Pancreas (tissue), 10 donors: ENCODE results near the gene SLC35F5. TPM values are rescaled to one million over a fixed set of nuclear protein-coding genes. Genes with fewer than 3 reads are reported as not detected.
"Not testable (repeated sequence)": the region's sequence is repeated elsewhere in the genome, so short reads cannot be mapped to it uniquely, and the experiment has no call there.

Experiments used
- ATAC-seq, 4 donors: fragments of 200-7000 bp; cut with Tn5 transposase; one replicate each; pipeline versions ENCODE4 v1.8.0 to v1.9.1; 2020; ENCODE audit warnings: mild to moderate bottlenecking in 4 of 4, moderate library complexity in 4 of 4
- DNase-seq, 6 donors: peaks; one replicate each; pipeline ENCODE4 v3.0.0-alpha.2; 2020
- FAIRE-seq: peaks from 2 replicates; lab custom pipeline; 2012; peaks lifted over from hg19 to GRCh38; lab: Jason Lieb, UNC
- H3K27ac ChIP-seq, 4 donors: fragments of 200-600 bp; sonication (generic); 1 replicate in 3 of 4; 2 replicates in 1 of 4; pipeline versions ENCODE4 v1.5.0 to v1.8.0; 2020
- H3K27me3 ChIP-seq, 4 donors: fragments of 200-600 bp; one replicate each; pipeline ENCODE4 v1.8.0; 2021
- H3K36me3 ChIP-seq, 3 donors: fragments of 200-600 bp; sonication (generic) in 1 of 3; one replicate each; pipeline versions ENCODE4 v1.5.0 to v1.8.0; 2020 to 2021
- H3K4me1 ChIP-seq, 3 donors: fragments of 200-600 bp; one replicate each; pipeline ENCODE4 v1.8.0; 2021
- H3K4me3 ChIP-seq, 4 donors: fragments of 200-600 bp; sonication (generic) in 2 of 4; one replicate each; pipeline versions ENCODE4 v1.5.0 to v1.8.0; 2020 to 2021
- H3K9me3 ChIP-seq, 4 donors: fragments of 200-600 bp; one replicate each; pipeline ENCODE4 v1.8.0; 2021
- WGBS, 2 donors: extraction: QIAGEN DNeasy Blood & Tissue Kit; methylation state at CpG; one replicate each; pipeline ENCODE4 v1.1.7; 2013; 5-methylcytosine and 5-hydroxymethylcytosine counted together
- intact Hi-C, 3 donors: fragments of 100-400 bp; cut with DNase I; formaldehyde crosslinking; loops; one replicate each; pipeline versions ENCODE4 v1.11.1 to v1.14.2; 2022
- polyA plus RNA-seq, 2 donors: library from polyadenylated mRNA; stranded (reverse); fragments of 200-250 nt; gene quantifications; one replicate each; pipeline ENCODE4 v1.2.3, GENCODE V29; 2013
- total RNA-seq, 6 donors: library from RNA; stranded (reverse); fragmentation: NEBNext Ultra II Directional in 4 of 6; extraction: Animal tissue kit (Norgen Biotek cat#: 25700) in 4 of 6; gene quantifications; one replicate each; pipeline versions ENCODE4 v1.2.1 to v1.2.4, GENCODE V29; 2021 to 2023
- TF ChIP-seq, protein P1 (sequence below), 4 donors: fragments of 200-600 bp; sonication (generic) in 3 of 4; IDR thresholded peaks; one replicate each; pipeline versions ENCODE4 v1.5.0 to v1.8.0; 2021; ENCODE audit warnings: antibody characterized with exemption in 4 of 4
- donor health status: healthy with polysubstance abuse.
- donor health status: DM: no; HTN: no; CAD: no; lungs with moderate emphysema.
- donor health status: DM: no; HTN: no; CAD: no.
- donor health status: control.
- donor health status: control.
- donor health status: Bipolar disorder and iron deficiency.
- donor health status: DM: yes; HTN: yes; CAD: no.
- donor health status: DM: no; HTN: no; CAD: no.
- donor health status: DM: no; HTN: no; CAD: no.
- donor health status: DM: yes; HTN: yes; CAD: no.

The SLC35F5 gene
- total and polyA plus RNA-seq, 8 donors: 12.6 to 58.6 (median 39.1) TPM

DNA sequence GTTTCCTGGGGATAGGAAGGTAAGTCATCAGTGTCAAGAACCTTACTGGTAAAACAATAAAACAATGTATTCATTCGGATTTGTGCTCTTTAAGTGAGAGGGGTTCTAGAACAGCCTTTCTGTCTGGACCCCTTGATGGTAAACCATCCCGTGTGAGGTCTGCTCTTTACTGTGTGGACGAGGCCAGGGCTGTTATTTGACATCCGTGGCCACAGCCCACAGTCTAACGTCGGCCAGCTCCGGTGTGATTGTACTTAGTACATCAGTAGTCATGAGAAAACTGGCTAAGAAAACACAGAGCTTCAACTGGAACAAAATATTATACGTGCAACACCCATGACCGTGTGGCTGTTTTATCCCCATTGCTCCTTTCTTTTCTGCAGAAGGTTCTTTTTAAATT lies 62.0 kb downstream of the SLC35F5 start:
- Histone ChIP-seq H3K27me3 (no peaks in the 10 kb centered on the region), H3K4me1 (no peaks in the 10 kb centered on the region), H3K27ac (no peak overlapping the region), H3K36me3 (no peaks in the 10 kb centered on the region), H3K4me3 (no peak overlapping the region), H3K9me3 (no peaks in the 10 kb centered on the region)
- DNase-seq (no peak), FAIRE-seq (no peak), ATAC-seq (no peak)
- WGBS, 2 donors: 60 to 66% methylated on average over 9 of the region's 9 CpGs
- TF ChIP-seq, protein P1, sequence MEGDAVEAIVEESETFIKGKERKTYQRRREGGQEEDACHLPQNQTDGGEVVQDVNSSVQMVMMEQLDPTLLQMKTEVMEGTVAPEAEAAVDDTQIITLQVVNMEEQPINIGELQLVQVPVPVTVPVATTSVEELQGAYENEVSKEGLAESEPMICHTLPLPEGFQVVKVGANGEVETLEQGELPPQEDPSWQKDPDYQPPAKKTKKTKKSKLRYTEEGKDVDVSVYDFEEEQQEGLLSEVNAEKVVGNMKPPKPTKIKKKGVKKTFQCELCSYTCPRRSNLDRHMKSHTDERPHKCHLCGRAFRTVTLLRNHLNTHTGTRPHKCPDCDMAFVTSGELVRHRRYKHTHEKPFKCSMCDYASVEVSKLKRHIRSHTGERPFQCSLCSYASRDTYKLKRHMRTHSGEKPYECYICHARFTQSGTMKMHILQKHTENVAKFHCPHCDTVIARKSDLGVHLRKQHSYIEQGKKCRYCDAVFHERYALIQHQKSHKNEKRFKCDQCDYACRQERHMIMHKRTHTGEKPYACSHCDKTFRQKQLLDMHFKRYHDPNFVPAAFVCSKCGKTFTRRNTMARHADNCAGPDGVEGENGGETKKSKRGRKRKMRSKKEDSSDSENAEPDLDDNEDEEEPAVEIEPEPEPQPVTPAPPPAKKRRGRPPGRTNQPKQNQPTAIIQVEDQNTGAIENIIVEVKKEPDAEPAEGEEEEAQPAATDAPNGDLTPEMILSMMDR (IDR thresholded peaks at IDR 0.05): no peak
- intact Hi-C loops: no loop called here

DNA sequence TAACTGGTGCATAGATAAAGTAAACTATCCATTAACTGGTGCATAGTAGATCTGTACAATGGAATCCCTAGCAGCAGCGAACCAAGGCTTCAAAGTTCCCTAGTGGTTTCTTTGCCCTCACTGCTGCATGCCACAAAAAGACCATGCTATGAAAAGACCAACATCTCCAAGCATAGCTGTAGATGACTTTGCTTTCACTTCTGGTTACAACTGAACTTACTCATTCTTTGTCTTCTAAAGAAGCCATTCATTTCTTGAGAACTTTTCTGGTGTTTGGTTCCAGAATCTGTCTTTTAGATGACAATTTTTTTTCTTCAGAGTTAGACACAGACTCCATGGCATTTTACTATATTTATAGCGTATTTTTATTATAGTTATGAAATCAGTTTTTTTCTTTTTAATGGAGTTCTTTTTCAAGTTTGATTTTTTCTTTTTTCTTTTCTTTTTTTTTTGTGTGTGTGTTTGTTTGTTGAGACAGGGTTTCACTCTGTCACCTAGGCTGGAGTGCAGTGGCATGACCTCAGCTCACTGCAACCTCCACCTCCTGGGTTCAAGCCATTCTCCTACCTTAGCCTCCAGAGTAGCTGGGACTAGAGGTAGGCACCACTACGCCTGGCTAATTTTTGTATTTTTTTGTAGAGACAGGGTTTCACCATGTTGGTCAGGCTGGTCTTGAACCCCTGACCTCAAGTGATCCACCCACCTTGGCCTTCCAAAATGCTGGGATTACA lies 63.6 kb downstream of the SLC35F5 start:
- ATAC-seq: peak in 1 of 4 donors; percentile 19
- Histone ChIP-seq H3K27ac (no peak overlapping the region), H3K4me3 (no peak overlapping the region), H3K27me3 (no peaks in the 10 kb centered on the region), H3K9me3 (no peaks in the 10 kb centered on the region), H3K36me3 (no peaks in the 10 kb centered on the region), H3K4me1 (no peaks in the 10 kb centered on the region)
- 69 to 73% methylated on average over 3 of the region's 3 CpGs for WGBS, 2 donors
- TF ChIP-seq, protein P1 (IDR thresholded peaks at IDR 0.05): no peak
- DNase-seq: no peak
- no peak for FAIRE-seq
- intact Hi-C loops: no loop called here

GRCh38 chr2:113690871-113691270 lies 65.6 kb downstream of the SLC35F5 start:
- H3K9me3 ChIP-seq, H3K27ac ChIP-seq, ATAC-seq, H3K4me3 ChIP-seq, FAIRE-seq, H3K36me3 ChIP-seq, H3K27me3 ChIP-seq, H3K4me1 ChIP-seq, DNase-seq, intact Hi-C loops: not testable (repeated sequence)
- 59 to 68% methylated on average over 3 of the region's 3 CpGs for WGBS, 2 donors

GRCh38 chr2:113686537-113686936 lies 69.9 kb downstream of the SLC35F5 start:
- H3K36me3 ChIP-seq: no peaks in the 10 kb centered on the region
- no peak for ATAC-seq
- H3K9me3 ChIP-seq: no peaks in the 10 kb centered on the region
- TF ChIP-seq, protein P1 (IDR thresholded peaks at IDR 0.05): no peak
- no peak for DNase-seq
- H3K27ac ChIP-seq: no peak overlapping the region
- intact Hi-C loops: no loop called here
- H3K4me3 ChIP-seq: no peak overlapping the region
- WGBS, 2 donors: 74 to 90% methylated on average over 2 of the region's 2 CpGs
- H3K4me1 ChIP-seq: no peaks in the 10 kb centered on the region
- H3K27me3 ChIP-seq: no peaks in the 10 kb centered on the region
- FAIRE-seq: no peak

DNA sequence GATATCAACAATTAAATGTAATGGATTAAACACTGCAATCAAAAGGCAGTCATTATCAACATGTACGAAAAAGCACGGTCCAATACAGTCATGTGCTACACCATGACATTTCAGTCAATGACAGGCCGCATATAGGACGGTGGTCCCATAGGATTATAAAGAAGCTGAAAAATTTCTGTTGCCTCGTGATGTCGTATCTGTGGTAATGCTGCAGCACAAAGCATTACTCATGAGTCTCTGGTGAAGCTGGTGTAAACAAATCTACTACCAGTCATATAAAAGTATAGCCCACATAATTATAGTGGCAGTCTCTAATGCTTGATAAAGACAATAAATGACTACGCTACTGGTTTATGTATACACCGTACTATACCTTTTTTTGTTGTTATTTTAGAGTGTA lies 71.0 kb downstream of the SLC35F5 start:
- Histone ChIP-seq H3K27ac (no peak overlapping the region), H3K36me3 (no peaks in the 10 kb centered on the region), H3K27me3 (no peaks in the 10 kb centered on the region), H3K4me3 (no peak overlapping the region), H3K9me3 (no peaks in the 10 kb centered on the region), H3K4me1 (no peaks in the 10 kb centered on the region)
- intact Hi-C loops: no loop called here
- DNase-seq (no peak), ATAC-seq (no peak), FAIRE-seq (no peak)
- WGBS, 2 donors: 86 to 91% methylated on average over 8 of the region's 8 CpGs
- TF ChIP-seq, protein P1 (IDR thresholded peaks at IDR 0.05): no peak
